ENCODE measurements around the gene PHACTR1. TPM values are rescaled to one million over a fixed set of nuclear protein-coding genes. Genes with fewer than 3 reads are reported as not detected.

Gene PHACTR1
- total RNA-seq, 2 donors from 2014 or later, result 1.3 to 4.3 TPM

DNA sequence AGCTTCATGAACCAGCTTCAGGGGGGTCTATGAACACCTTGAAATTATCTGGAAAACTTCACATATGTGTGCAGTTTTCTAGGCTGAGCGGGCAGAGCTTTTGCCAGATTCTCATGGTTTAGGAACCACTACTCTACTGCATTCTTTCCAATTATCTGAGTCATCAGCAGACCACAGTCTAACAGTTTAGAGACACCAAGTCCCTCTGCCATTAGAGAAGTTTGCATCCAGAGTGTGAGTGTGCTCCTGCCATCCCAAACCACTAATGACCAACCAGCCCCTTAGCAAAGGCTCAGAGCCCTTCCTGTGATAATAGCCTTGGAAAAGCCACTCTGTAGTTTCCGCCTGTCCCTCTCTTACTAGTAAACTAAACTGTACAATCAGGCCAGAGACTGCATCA lies 96.8 kb downstream of the PHACTR1 start:
- Histone ChIP-seq H3K4me1 (replicated peaks) (no peaks in the 10 kb centered on the region), H3K9me3 (no peaks in the 10 kb centered on the region), H3K27ac (no peak overlapping the region), H3K36me3 (no peaks in the 10 kb centered on the region), H3K4me3 (no peak overlapping the region), H3K27me3 (replicated peaks; ENCODE audit: insufficient read depth) (no peaks in the 10 kb centered on the region)
- intact Hi-C loops (cut with DNase I), result no loop called here
- 92% methylated on average over 2 of the region's 2 CpGs for WGBS
- no peak for DNase-seq (ENCODE audit: low spot score)
- TF ChIP-seq POLR2A (IDR thresholded peaks at IDR 0.05) (no peak), CTCF (IDR thresholded peaks at IDR 0.05) (no peak), POLR2AphosphoS5 (IDR thresholded peaks at IDR 0.05) (no peak)

DNA sequence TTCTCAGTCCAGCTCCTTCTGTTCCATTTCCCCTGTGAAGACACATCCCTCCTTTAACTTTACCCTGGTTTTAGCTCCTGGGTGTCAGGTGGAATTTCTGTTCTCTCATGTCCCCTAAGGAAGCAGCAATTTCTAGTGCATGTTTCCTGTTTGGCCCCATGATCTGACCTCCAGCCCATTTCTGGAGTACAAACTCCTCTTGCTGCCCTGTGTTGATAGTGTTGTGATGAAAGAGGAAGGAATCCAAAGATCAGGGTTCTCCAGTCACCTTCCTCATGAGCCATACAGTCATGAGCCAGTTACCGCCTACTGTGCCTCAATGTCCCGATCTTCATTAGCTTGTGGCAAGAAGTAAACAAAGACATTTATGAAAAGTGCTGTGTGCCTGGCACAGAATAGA lies 97.4 kb downstream of the PHACTR1 start:
- Histone ChIP-seq H3K4me1 (replicated peaks) (no peaks in the 10 kb centered on the region), H3K27ac (no peak overlapping the region), H3K27me3 (replicated peaks; ENCODE audit: insufficient read depth) (no peaks in the 10 kb centered on the region), H3K9me3 (no peaks in the 10 kb centered on the region), H3K36me3 (no peaks in the 10 kb centered on the region), H3K4me3 (no peak overlapping the region)
- intact Hi-C loops (cut with DNase I), result no loop called here
- no peak for DNase-seq (ENCODE audit: low spot score)
- 83% methylated on average over 2 of the region's 2 CpGs for WGBS
- no peak for TF ChIP-seq CTCF (IDR thresholded peaks at IDR 0.05)
- no peak for TF ChIP-seq POLR2AphosphoS5 (IDR thresholded peaks at IDR 0.05)
- no peak for TF ChIP-seq POLR2A (IDR thresholded peaks at IDR 0.05)

DNA sequence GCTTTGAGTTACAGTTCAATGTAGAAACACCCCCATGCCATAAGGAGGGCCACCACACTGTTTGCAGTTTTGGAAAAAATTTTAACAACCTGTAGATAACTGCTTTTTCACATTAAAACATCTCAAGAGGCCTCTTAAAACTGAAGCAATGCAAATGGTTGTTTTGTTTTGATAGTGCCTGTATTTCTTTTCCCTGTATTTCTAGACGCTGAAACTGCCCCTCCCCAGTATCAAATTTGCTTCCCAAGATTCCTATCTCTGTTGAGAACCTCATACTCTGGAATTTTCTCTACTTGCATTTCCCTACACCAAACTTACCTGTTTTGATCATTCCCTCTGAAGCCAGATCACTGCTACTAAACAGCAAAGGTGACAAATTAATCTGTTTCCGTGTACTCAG lies 98.5 kb downstream of the PHACTR1 start:
- Histone ChIP-seq H3K9me3 (no peaks in the 10 kb centered on the region), H3K4me3 (no peak overlapping the region), H3K27ac (no peak overlapping the region), H3K4me1 (replicated peaks) (no peaks in the 10 kb centered on the region), H3K27me3 (replicated peaks; ENCODE audit: insufficient read depth) (no peaks in the 10 kb centered on the region), H3K36me3 (no peaks in the 10 kb centered on the region)
- TF ChIP-seq POLR2AphosphoS5 (IDR thresholded peaks at IDR 0.05), result no peak
- TF ChIP-seq CTCF (IDR thresholded peaks at IDR 0.05), result no peak
- TF ChIP-seq POLR2A (IDR thresholded peaks at IDR 0.05), result no peak
- intact Hi-C loops (cut with DNase I), result no loop called here
- WGBS, result 34% methylated on average over 2 of the region's 2 CpGs
- DNase-seq (ENCODE audit: low spot score), result no peak

GRCh38 chr6:12815884-12816600 lies 99.5 kb downstream of the PHACTR1 start:
- no peak for DNase-seq (ENCODE audit: low spot score)
- Histone ChIP-seq H3K27ac (no peak overlapping the region), H3K9me3 (no peaks in the 10 kb centered on the region), H3K4me3 (no peak overlapping the region), H3K36me3 (no peaks in the 10 kb centered on the region), H3K27me3 (replicated peaks; ENCODE audit: insufficient read depth) (no peaks in the 10 kb centered on the region), H3K4me1 (replicated peaks) (no peaks in the 10 kb centered on the region)
- TF ChIP-seq POLR2A (IDR thresholded peaks at IDR 0.05) (no peak), CTCF (IDR thresholded peaks at IDR 0.05) (no peak), POLR2AphosphoS5 (IDR thresholded peaks at IDR 0.05) (no peak)
- WGBS, result 22% methylated on average over 4 of the region's 4 CpGs
- intact Hi-C loops (cut with DNase I), result no loop called here

- intact Hi-C loops (cut with DNase I), result no loop called here
- H3K4me1 ChIP-seq (replicated peaks), result no peaks in the 10 kb centered on the region
- no peak overlapping the region for H3K27ac ChIP-seq
- H3K27me3 ChIP-seq (replicated peaks; ENCODE audit: insufficient read depth), result no peaks in the 10 kb centered on the region
- TF ChIP-seq POLR2A (IDR thresholded peaks at IDR 0.05) (no peak), POLR2AphosphoS5 (IDR thresholded peaks at IDR 0.05) (no peak), CTCF (IDR thresholded peaks at IDR 0.05) (no peak)
- DNase-seq (ENCODE audit: low spot score), result no peak
- H3K36me3 ChIP-seq, result no peaks in the 10 kb centered on the region
- H3K4me3 ChIP-seq, result no peak overlapping the region
- 39% methylated on average over 1 of the region's 1 CpG for WGBS
- no peaks in the 10 kb centered on the region for H3K9me3 ChIP-seq
Measured at GRCh38 chr6:12818324-12818723, 101.8 kb downstream of the PHACTR1 start.

Measured in prostate gland (tissue), 2 donors.